ENCODE data around the gene ARX. TPM values are rescaled to one million over a fixed set of nuclear protein-coding genes. Genes with fewer than 3 reads are reported as not detected.

Gene ARX
- polyA plus RNA-seq, 3 donors, result not detected

- WGBS (ENCODE audit: insufficient coverage), result 16% methylated on average over 37 of the region's 65 CpGs
- H3K27ac Mint-ChIP-seq, result no peak overlapping the region
- Histone ChIP-seq H3K27ac (ENCODE audit: low read depth in 1 of 2, low read length in 2 of 2) (no peak overlapping the region), H4K20me1 (ENCODE audit: insufficient read depth, low read length) (no peaks in the 10 kb centered on the region), H3K36me3 (replicated peaks in 1 of 2; ENCODE audit: control insufficient read depth in 1 of 2, insufficient read depth in 2 of 2, low read length in 2 of 2) (no peaks in the 10 kb centered on the region), H3K9ac (ENCODE audit: insufficient read depth, low read length, poor library complexity, severe bottlenecking) (no peak overlapping the region), H3K4me1 (ENCODE audit: control insufficient read depth in 1 of 2, insufficient read depth in 2 of 2, low read length in 2 of 2) (no peaks in the 10 kb centered on the region), H3K4me3 (replicated peaks in 1 of 3; ENCODE audit: low read depth in 2 of 3, low read length in 3 of 3) (no peak overlapping the region), H2AFZ (ENCODE audit: insufficient read depth, low read depth, low read length, poor library complexity, severe bottlenecking) (no peak overlapping the region), H3K27me3 (ENCODE audit: control insufficient read depth in 2 of 2, insufficient read depth in 2 of 2, low read length in 2 of 2) (peaks cover 26 to 53% of the 10 kb centered on the region in 2 donors), H3K79me2 (ENCODE audit: insufficient read depth, low read length) (no peaks in the 10 kb centered on the region), H3K9me3 (replicated peaks in 1 of 2; ENCODE audit: control insufficient read depth in 1 of 2, insufficient read depth in 1 of 2, low read length in 2 of 2) (peaks cover 0 to 17% of the 10 kb centered on the region in 2 donors), H3K4me2 (replicated peaks; ENCODE audit: extremely low read depth, low read length, poor library complexity, severe bottlenecking) (no peak overlapping the region)
- TF ChIP-seq, protein P1, sequence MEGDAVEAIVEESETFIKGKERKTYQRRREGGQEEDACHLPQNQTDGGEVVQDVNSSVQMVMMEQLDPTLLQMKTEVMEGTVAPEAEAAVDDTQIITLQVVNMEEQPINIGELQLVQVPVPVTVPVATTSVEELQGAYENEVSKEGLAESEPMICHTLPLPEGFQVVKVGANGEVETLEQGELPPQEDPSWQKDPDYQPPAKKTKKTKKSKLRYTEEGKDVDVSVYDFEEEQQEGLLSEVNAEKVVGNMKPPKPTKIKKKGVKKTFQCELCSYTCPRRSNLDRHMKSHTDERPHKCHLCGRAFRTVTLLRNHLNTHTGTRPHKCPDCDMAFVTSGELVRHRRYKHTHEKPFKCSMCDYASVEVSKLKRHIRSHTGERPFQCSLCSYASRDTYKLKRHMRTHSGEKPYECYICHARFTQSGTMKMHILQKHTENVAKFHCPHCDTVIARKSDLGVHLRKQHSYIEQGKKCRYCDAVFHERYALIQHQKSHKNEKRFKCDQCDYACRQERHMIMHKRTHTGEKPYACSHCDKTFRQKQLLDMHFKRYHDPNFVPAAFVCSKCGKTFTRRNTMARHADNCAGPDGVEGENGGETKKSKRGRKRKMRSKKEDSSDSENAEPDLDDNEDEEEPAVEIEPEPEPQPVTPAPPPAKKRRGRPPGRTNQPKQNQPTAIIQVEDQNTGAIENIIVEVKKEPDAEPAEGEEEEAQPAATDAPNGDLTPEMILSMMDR (IDR thresholded peaks at IDR 0.05), result no peak
- no peak for DNase-seq
- peaks cover 14% of the 10 kb centered on the region for H3K4me1 Mint-ChIP-seq
- peaks cover 0 to 27% (median 10%) of the 10 kb centered on the region in 7 donors for H3K9me3 Mint-ChIP-seq
- peaks cover 7 to 18% of the 10 kb centered on the region in 2 donors for H3K36me3 Mint-ChIP-seq
- intact Hi-C loops (cut with micrococcal nuclease), result no loop called here
- H3K27me3 Mint-ChIP-seq (ENCODE audit: low read depth in 3 of 3), result peaks cover 46 to 59% (median 53%) of the 10 kb centered on the region in 3 donors
- peak overlapping the region in 1 of 2 donors; percentile 55 for H3K4me3 Mint-ChIP-seq
Measured at GRCh38 chrX:25001808-25002660, 13.7 kb downstream of the ARX start.

DNA sequence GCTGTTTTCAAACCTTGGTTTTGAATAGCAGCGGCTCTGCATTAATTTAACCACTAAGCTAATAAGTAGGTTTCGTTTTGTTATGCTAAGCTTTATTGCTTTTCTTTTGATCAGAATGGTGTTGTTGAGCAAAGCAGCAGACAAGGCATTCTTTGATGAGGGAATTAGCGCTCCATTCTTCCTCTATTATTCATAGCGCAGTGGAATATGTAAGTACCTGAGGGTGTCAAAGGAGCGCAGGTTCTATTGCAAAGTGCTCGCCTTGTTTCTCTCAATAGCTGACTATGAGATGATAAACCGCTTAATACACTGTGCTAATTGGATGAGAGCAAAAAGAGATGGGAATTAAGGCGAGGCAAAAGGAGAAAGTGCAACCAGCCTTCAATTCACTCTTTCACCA is 16.3 kb downstream of the ARX start:
- H3K27me3 ChIP-seq (ENCODE audit: control insufficient read depth in 2 of 2, insufficient read depth in 2 of 2, low read length in 2 of 2), result peaks cover 14 to 35% of the 10 kb centered on the region in 2 donors
- no peak overlapping the region for H2AFZ ChIP-seq (ENCODE audit: insufficient read depth, low read depth, low read length, poor library complexity, severe bottlenecking)
- H3K27me3 Mint-ChIP-seq (ENCODE audit: low read depth in 3 of 3), result peaks cover 28 to 46% (median 36%) of the 10 kb centered on the region in 3 donors
- H3K27ac ChIP-seq (ENCODE audit: low read depth in 1 of 2, low read length in 2 of 2), result no peak overlapping the region
- H3K9ac ChIP-seq (ENCODE audit: insufficient read depth, low read length, poor library complexity, severe bottlenecking), result no peak overlapping the region
- no peaks in the 10 kb centered on the region for H3K36me3 ChIP-seq (replicated peaks in 1 of 2; ENCODE audit: control insufficient read depth in 1 of 2, insufficient read depth in 2 of 2, low read length in 2 of 2)
- H4K20me1 ChIP-seq (ENCODE audit: insufficient read depth, low read length), result no peaks in the 10 kb centered on the region
- no peak overlapping the region for H3K4me3 ChIP-seq (replicated peaks in 1 of 3; ENCODE audit: low read depth in 2 of 3, low read length in 3 of 3)
- H3K27ac Mint-ChIP-seq, result peak overlapping the region in 1 of 7 donors; percentile 14
- no peaks in the 10 kb centered on the region for H3K4me1 ChIP-seq (ENCODE audit: control insufficient read depth in 1 of 2, insufficient read depth in 2 of 2, low read length in 2 of 2)
- intact Hi-C loops (cut with micrococcal nuclease), result no loop called here
- peaks cover 0 to 19% (median 9%) of the 10 kb centered on the region in 7 donors for H3K9me3 Mint-ChIP-seq
- H3K4me1 Mint-ChIP-seq, result peaks cover 7% of the 10 kb centered on the region
- no CpG with 5 or more reads among the region's 8 CpGs for WGBS (ENCODE audit: insufficient coverage)
- TF ChIP-seq, protein P1 (IDR thresholded peaks at IDR 0.05), result no peak
- H3K36me3 Mint-ChIP-seq, result peaks cover 17 to 28% of the 10 kb centered on the region in 2 donors
- no peak for DNase-seq
- H3K9me3 ChIP-seq (replicated peaks in 1 of 2; ENCODE audit: control insufficient read depth in 1 of 2, insufficient read depth in 1 of 2, low read length in 2 of 2), result peaks cover 0 to 10% of the 10 kb centered on the region in 2 donors
- H3K4me2 ChIP-seq (replicated peaks; ENCODE audit: extremely low read depth, low read length, poor library complexity, severe bottlenecking), result no peak overlapping the region
- no peak overlapping the region for H3K4me3 Mint-ChIP-seq
- H3K79me2 ChIP-seq (ENCODE audit: insufficient read depth, low read length), result no peaks in the 10 kb centered on the region

Measured in CD14-positive monocyte (primary cell).